ENCODE data around the gene C9orf152.

The C9orf152 gene

GRCh38 chr9:110244616-110245015 is 36.7 kb upstream of the C9orf152 start:
- no peak for TF ChIP-seq CTCF (IDR thresholded peaks at IDR 0.05; ENCODE audit: low read depth, low read length)
- DNase-seq: no peak
- Histone ChIP-seq H3K9me3 (no peaks in the 10 kb centered on the region), H3K4me3 (ENCODE audit: low read depth, low read length) (no peak overlapping the region), H3K4me1 (no peaks in the 10 kb centered on the region), H3K27me3 (no peaks in the 10 kb centered on the region), H3K36me3 (peaks cover 47% of the 10 kb centered on the region)

GRCh38 chr9:110241858-110242321 is 33.9 kb upstream of the C9orf152 start:
- no peak for DNase-seq
- no peaks in the 10 kb centered on the region for H3K27me3 ChIP-seq
- H3K4me1 ChIP-seq: no peaks in the 10 kb centered on the region
- no peaks in the 10 kb centered on the region for H3K9me3 ChIP-seq
- H3K4me3 ChIP-seq (ENCODE audit: low read depth, low read length): no peak overlapping the region
- peaks cover 30% of the 10 kb centered on the region for H3K36me3 ChIP-seq
- TF ChIP-seq CTCF (IDR thresholded peaks at IDR 0.05; ENCODE audit: low read depth, low read length): no peak

DNA sequence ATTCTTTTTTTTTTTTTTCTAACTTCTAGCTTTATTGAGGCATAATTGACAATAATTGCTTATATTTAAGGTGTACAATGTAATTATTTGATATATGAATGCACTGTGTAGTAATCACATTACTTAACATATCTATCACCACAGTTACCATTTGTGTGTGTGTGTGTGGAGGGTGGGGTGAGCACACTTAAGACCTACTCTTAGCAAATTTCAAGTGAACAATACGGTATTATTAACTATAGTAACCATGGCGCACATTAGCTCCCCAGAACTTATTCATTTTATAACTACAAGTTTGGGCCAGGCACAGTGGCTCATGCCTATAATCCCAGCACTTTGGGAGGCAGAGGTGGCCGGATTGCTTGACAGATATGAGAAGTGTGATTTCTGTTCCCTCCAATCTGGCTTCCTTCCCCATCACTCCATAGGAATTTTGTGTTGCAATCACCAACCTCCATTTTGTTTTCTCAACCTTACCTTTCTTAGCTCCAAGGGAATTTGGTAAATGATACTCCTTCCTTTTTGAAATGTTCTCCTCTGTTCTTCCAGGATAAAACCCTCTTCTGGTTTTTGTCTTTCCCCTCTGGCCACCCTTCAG is 33.4 kb upstream of the C9orf152 start:
- no peak for DNase-seq
- TF ChIP-seq CTCF (IDR thresholded peaks at IDR 0.05; ENCODE audit: low read depth, low read length): no peak
- H3K4me1 ChIP-seq: no peaks in the 10 kb centered on the region
- H3K27me3 ChIP-seq: no peaks in the 10 kb centered on the region
- no peaks in the 10 kb centered on the region; the same call in 1 of the 2 replicates for H3K9me3 ChIP-seq
- no peak overlapping the region for H3K4me3 ChIP-seq (ENCODE audit: low read depth, low read length)
- peaks cover 27% of the 10 kb centered on the region for H3K36me3 ChIP-seq

- Histone ChIP-seq H3K9me3 (no peaks in the 10 kb centered on the region; the same call in 1 of the 2 replicates), H3K27me3 (no peaks in the 10 kb centered on the region)
Measured at GRCh38 chr9:110240198-110240597, 32.2 kb upstream of the C9orf152 start.

DNA sequence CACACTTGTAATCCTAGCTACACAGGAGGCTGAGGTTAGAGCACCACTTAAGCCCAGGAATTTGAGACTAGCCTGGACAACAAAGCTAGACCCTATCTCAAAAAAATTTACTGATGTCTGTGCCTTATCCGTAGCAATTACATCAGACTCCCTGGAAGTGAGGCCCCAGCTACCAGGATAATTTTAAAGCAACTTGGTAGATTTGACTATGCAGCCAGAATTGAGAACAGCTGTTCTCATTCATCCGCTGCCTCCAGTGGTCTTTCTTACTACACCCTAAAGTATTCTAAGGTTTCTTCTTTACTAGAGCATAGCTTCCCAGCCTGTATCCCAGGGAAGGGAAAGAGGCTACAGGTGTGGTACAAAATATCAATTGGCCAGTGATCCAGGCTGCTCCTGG is 20.4 kb upstream of the C9orf152 start:
- H3K27me3 ChIP-seq: no peaks in the 10 kb centered on the region
- no peaks in the 10 kb centered on the region for H3K4me1 ChIP-seq
- no peak for TF ChIP-seq CTCF (IDR thresholded peaks at IDR 0.05; ENCODE audit: low read depth, low read length)
- no peak for DNase-seq
- H3K9me3 ChIP-seq: no peaks in the 10 kb centered on the region
- no peaks in the 10 kb centered on the region for H3K36me3 ChIP-seq
- H3K4me3 ChIP-seq (ENCODE audit: low read depth, low read length): no peak overlapping the region

More at GRCh38 chr9:110240198-110240597, 32.2 kb upstream of the C9orf152 start:
- TF ChIP-seq CTCF (IDR thresholded peaks at IDR 0.05; ENCODE audit: low read depth, low read length): no peak
- Histone ChIP-seq H3K4me3 (ENCODE audit: low read depth, low read length) (no peak overlapping the region), H3K36me3 (peaks cover 22% of the 10 kb centered on the region), H3K4me1 (no peaks in the 10 kb centered on the region)
- no peak for DNase-seq

- no peak for TF ChIP-seq CTCF (IDR thresholded peaks at IDR 0.05; ENCODE audit: low read depth, low read length)
- Histone ChIP-seq H3K9me3 (no peaks in the 10 kb centered on the region), H3K4me3 (ENCODE audit: low read depth, low read length) (no peak overlapping the region), H3K27me3 (no peaks in the 10 kb centered on the region; the same call in 1 of the 2 replicates), H3K4me1 (no peaks in the 10 kb centered on the region), H3K36me3 (no peaks in the 10 kb centered on the region)
- no peak for DNase-seq
Measured at GRCh38 chr9:110224583-110224982, 16.6 kb upstream of the C9orf152 start.
